WTC11 (cell line): Measurements from ENCODE around the gene RAPGEF2. TPM values are rescaled to one million over a fixed set of nuclear protein-coding genes. Genes with fewer than 3 reads are reported as not detected.
"Not testable (repeated sequence)": the region's sequence is repeated elsewhere in the genome, so short reads cannot be mapped to it uniquely, and the experiment has no call there.

ENCODE experiments used
- ATAC-seq: fragments of 200-7000 bp; cut with Tn5 transposase; 2 replicates; pipeline ENCODE4 v1.10.0; 2021; ENCODE audit warnings: mild to moderate bottlenecking, moderate library complexity
- CTCF ChIA-PET: fragments of 300-600 bp; sonication (Branson Sonifier 250); formaldehyde crosslinking; loops from one replicate; lab custom pipeline; 2021; ENCODE audit warnings: antibody characterized with exemption; lab: Charles Lee
- POLR2A ChIA-PET: fragments of 350-600 bp; sonication (Branson Sonifier 250); formaldehyde crosslinking; loops from one replicate; lab custom pipeline; 2021; ENCODE audit warnings: antibody characterized with exemption; lab: Charles Lee
- DNase-seq: peaks from one replicate; pipeline ENCODE4 v3.0.0; 2021; ENCODE audit warnings: low spot score
- H3K27ac Mint-ChIP-seq: 2 replicates; pipeline ENCODE4 v1.8.0; 2021; ENCODE audit warnings: mixed read lengths
- H3K27me3 Mint-ChIP-seq: 2 replicates; pipeline ENCODE4 v1.8.0; 2021; ENCODE audit warnings: low read depth, mild to moderate bottlenecking, moderate library complexity, mixed read lengths
- H3K36me3 Mint-ChIP-seq: 2 replicates; pipeline ENCODE4 v1.8.0; 2021; ENCODE audit warnings: mixed read lengths
- H3K4me1 Mint-ChIP-seq: 2 replicates; pipeline ENCODE4 v1.8.0; 2022; ENCODE audit warnings: mixed read lengths
- H3K4me3 Mint-ChIP-seq: 2 replicates; pipeline ENCODE4 v1.8.0; 2021; ENCODE audit warnings: mild to moderate bottlenecking, moderate library complexity, mixed read lengths
- H3K9me3 Mint-ChIP-seq: 2 replicates; pipeline ENCODE4 v1.8.0; 2021; ENCODE audit warnings: mixed read lengths
- HMGA2 ChIP-seq: fragments of 250-450 bp; sonication (Bioruptor Pico); IDR thresholded peaks from 2 replicates; pipeline ENCODE4 v1.4.0; 2021; ENCODE audit warnings: mild to moderate bottlenecking, moderate library complexity
- IRF2 ChIP-seq: sonication (generic); formaldehyde crosslinking; IDR thresholded peaks from 2 replicates; pipeline ENCODE4 v1.8.0; 2022; ENCODE audit warnings: low read depth, missing genetic modification reagents, borderline replicate concordance
- JUN ChIP-seq: sonication (generic); formaldehyde crosslinking; IDR thresholded peaks from 2 replicates; pipeline ENCODE4 v1.8.0; 2023; ENCODE audit warnings: mild to moderate bottlenecking, missing genetic modification reagents
- KAT7 ChIP-seq: sonication (generic); formaldehyde crosslinking; IDR thresholded peaks from 2 replicates; pipeline ENCODE4 v1.8.1; 2023; ENCODE audit warnings: missing genetic modification reagents, mild to moderate bottlenecking, borderline replicate concordance
- NFE2L1 ChIP-seq: sonication (generic); formaldehyde crosslinking; IDR thresholded peaks from 2 replicates; pipeline ENCODE4 v1.8.1; 2023; ENCODE audit warnings: missing genetic modification reagents
- PRDM15 ChIP-seq: sonication (generic); formaldehyde crosslinking; IDR thresholded peaks from 2 replicates; pipeline ENCODE4 v1.8.0; 2022; ENCODE audit warnings: missing genetic modification reagents
- SMAD4 ChIP-seq: sonication (generic); formaldehyde crosslinking; IDR thresholded peaks from 2 replicates; pipeline ENCODE4 v1.8.0; 2022; ENCODE audit warnings: mild to moderate bottlenecking, missing genetic modification reagents
- TEAD4 ChIP-seq: sonication (generic); formaldehyde crosslinking; IDR thresholded peaks from 2 replicates; pipeline ENCODE4 v1.8.0; 2022; ENCODE audit warnings: mild to moderate bottlenecking, missing genetic modification reagents
- ZNF138 ChIP-seq: sonication (generic); formaldehyde crosslinking; conservative IDR thresholded peaks from 2 replicates; pipeline ENCODE4 v1.8.1; 2022; ENCODE audit warnings: mild to moderate bottlenecking, moderate library complexity, missing genetic modification reagents
- ZNF281 ChIP-seq: sonication (generic); formaldehyde crosslinking; IDR thresholded peaks from 2 replicates; pipeline ENCODE4 v1.8.0; 2023; ENCODE audit warnings: mild to moderate bottlenecking, missing genetic modification reagents
- ZNF416 ChIP-seq: fragments of 250-450 bp; sonication (Bioruptor Pico); IDR thresholded peaks from 2 replicates; pipeline ENCODE4 v1.9.0; 2021; ENCODE audit warnings: mild to moderate bottlenecking, inconsistent platforms
- ZNF425 ChIP-seq: fragments of 250-450 bp; sonication (Bioruptor Pico); conservative IDR thresholded peaks from 2 replicates; pipeline ENCODE4 v1.9.0; 2021; ENCODE audit warnings: mild to moderate bottlenecking
- ZSCAN18 ChIP-seq: fragments of 250-450 bp; sonication (Bioruptor Pico); IDR thresholded peaks from 2 replicates; pipeline ENCODE4 v2.1.2; 2022; ENCODE audit warnings: mild to moderate bottlenecking, moderate library complexity
- total RNA-seq: library from RNA; stranded (reverse); gene quantifications from 3 replicates; pipeline ENCODE4 v1.2.3, GENCODE V29; 2021

The RAPGEF2 gene
- total RNA-seq, 1 experiment from 2014 or later: 40.6 TPM

- TF ChIP-seq ZNF425 (CRISPR knock-in tag) (no peak), ZSCAN18 (CRISPR knock-in tag) (no peak)
- TF ChIP-seq, all 79 proteins: peak for 0
Measured at GRCh38 chr4:159071178-159071968, 31.5 kb upstream of the RAPGEF2 start (continued).

GRCh38 chr4:159071969-159072765, 30.7 kb upstream of the RAPGEF2 start:
- H3K4me1 Mint-ChIP-seq: peaks cover 30% of the 10 kb centered on the region
- ChIA-PET POLR2A (no interaction called here), CTCF (interaction anchor here (1.1 kb wide), 1 partner anchor 221 kb away, joined by 3 read pairs; no protein-coding TSS in a partner anchor)
- DNase-seq: no peak
- no peaks in the 10 kb centered on the region for H3K27me3 Mint-ChIP-seq
- no peak; the same call in 1 of the 2 replicates for ATAC-seq
- no peak overlapping the region for H3K4me3 Mint-ChIP-seq
- H3K27ac Mint-ChIP-seq: peak overlapping the region; percentile 93
- H3K9me3 Mint-ChIP-seq: 0 out of 2 replicates have a peak, but pooled peaks cover 3% of the 10 kb centered on the region
- TF ChIP-seq HMGA2 (no peak), KAT7 (CRISPR knock-in tag) (no peak)
- H3K36me3 Mint-ChIP-seq: no peaks in the 10 kb centered on the region

- H3K27me3 Mint-ChIP-seq: no peaks in the 10 kb centered on the region
- no peak for ATAC-seq
- POLR2A ChIA-PET: interaction anchor here (0.6 kb wide), 1 partner anchor 77 kb away, joined by 3 read pairs; no protein-coding TSS in a partner anchor
- H3K4me1 Mint-ChIP-seq: peaks cover 29% of the 10 kb centered on the region
- no peaks in the 10 kb centered on the region for H3K36me3 Mint-ChIP-seq
- TF ChIP-seq SMAD4 (no peak), JUN (CRISPR knock-in tag) (no peak)
- TF ChIP-seq, all 79 proteins: peak for 0
- H3K4me3 Mint-ChIP-seq: no peak overlapping the region
- CTCF ChIA-PET: no interaction called here
- H3K9me3 Mint-ChIP-seq: 0 out of 2 replicates have a peak, but pooled peaks cover 3% of the 10 kb centered on the region
- no peak overlapping the region for H3K27ac Mint-ChIP-seq
- no peak for DNase-seq
Measured at GRCh38 chr4:159075531-159075932, 27.3 kb upstream of the RAPGEF2 start.

- POLR2A ChIA-PET, H3K4me3 Mint-ChIP-seq, DNase-seq, H3K27me3 Mint-ChIP-seq, H3K9me3 Mint-ChIP-seq, CTCF ChIA-PET, H3K36me3 Mint-ChIP-seq, H3K27ac Mint-ChIP-seq, ATAC-seq: not testable (repeated sequence)
- peaks cover 14% of the 10 kb centered on the region for H3K4me1 Mint-ChIP-seq
Measured at GRCh38 chr4:159077018-159077417, 25.9 kb upstream of the RAPGEF2 start.

- no peak overlapping the region for H3K27ac Mint-ChIP-seq
- no peak for ATAC-seq
- no peaks in the 10 kb centered on the region for H3K36me3 Mint-ChIP-seq
- CTCF ChIA-PET: no interaction called here
- H3K4me1 Mint-ChIP-seq: peaks cover 5% of the 10 kb centered on the region
- H3K9me3 Mint-ChIP-seq: 0 out of 2 replicates have a peak, but pooled peaks cover 3% of the 10 kb centered on the region
- POLR2A ChIA-PET: no interaction called here
- DNase-seq: no peak
- no peak overlapping the region for H3K4me3 Mint-ChIP-seq
- no peaks in the 10 kb centered on the region for H3K27me3 Mint-ChIP-seq
- TF ChIP-seq PRDM15 (CRISPR knock-in tag) (no peak), ZNF281 (CRISPR knock-in tag) (no peak), TEAD4 (no peak), IRF2 (CRISPR knock-in tag) (no peak), NFE2L1 (CRISPR knock-in tag) (no peak), ZNF416 (no peak), ZNF138 (no peak)
Measured at GRCh38 chr4:159077702-159078495, 25.0 kb upstream of the RAPGEF2 start.
